Prostate gland (tissue), 2 donors: ENCODE data around the gene NUFIP1.

Source experiments
- POLR2A ChIP-seq: fragments of 450-650 bp; IDR thresholded peaks from one replicate; pipeline ENCODE4 v1.6.1; 2016; ENCODE audit warnings: antibody characterized with exemption, mild to moderate bottlenecking
- POLR2AphosphoS5 ChIP-seq: sonication (generic); formaldehyde crosslinking; IDR thresholded peaks from one replicate; pipeline ENCODE4 v1.6.1; 2017; ENCODE audit warnings: antibody characterized with exemption
- TF ChIP-seq, protein P1 (sequence below), 4 experiments: fragments of 200-600 bp in 2 of 4; fragments of 450-650 bp in 2 of 4; sonication (generic) in 2 of 4; IDR thresholded peaks; 1 replicate in 3 of 4; 2 replicates in 1 of 4; pipeline ENCODE4 v1.5.1; 2016 to 2019; ENCODE audit warnings: antibody characterized with exemption in 4 of 4, mild to moderate bottlenecking in 2 of 4, moderate library complexity in 2 of 4

DNA sequence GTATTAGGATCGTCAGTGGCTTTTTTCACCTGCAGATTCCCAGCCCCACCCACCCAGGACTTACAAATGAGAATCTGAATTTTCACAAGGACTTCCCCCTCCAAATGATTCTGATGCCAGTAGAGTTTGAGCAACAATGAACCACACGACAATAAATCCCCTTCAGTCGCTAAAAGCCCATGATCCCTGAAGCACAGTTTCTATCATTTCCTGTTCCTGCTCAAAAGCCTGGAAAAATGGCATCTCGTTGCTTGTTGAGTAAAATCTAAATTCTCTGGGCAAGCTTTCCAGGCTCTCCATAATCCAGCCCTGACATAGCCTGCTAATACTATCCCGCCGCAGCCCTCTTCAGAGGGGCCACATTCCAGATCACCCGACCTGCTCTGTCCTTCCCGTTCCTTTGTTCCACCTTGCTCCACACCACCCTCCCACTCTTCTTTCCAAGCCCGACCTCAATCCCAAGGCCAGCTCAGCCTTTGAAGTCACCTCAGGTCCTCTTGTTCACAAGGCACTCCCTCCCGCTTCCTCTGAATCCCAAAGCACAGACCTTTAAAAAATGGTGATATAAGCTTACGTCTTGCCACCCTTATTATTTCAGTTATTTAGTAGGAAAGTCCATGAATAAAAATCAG, 67.9 kb downstream of the NUFIP1 start:
- TF ChIP-seq, protein P1, sequence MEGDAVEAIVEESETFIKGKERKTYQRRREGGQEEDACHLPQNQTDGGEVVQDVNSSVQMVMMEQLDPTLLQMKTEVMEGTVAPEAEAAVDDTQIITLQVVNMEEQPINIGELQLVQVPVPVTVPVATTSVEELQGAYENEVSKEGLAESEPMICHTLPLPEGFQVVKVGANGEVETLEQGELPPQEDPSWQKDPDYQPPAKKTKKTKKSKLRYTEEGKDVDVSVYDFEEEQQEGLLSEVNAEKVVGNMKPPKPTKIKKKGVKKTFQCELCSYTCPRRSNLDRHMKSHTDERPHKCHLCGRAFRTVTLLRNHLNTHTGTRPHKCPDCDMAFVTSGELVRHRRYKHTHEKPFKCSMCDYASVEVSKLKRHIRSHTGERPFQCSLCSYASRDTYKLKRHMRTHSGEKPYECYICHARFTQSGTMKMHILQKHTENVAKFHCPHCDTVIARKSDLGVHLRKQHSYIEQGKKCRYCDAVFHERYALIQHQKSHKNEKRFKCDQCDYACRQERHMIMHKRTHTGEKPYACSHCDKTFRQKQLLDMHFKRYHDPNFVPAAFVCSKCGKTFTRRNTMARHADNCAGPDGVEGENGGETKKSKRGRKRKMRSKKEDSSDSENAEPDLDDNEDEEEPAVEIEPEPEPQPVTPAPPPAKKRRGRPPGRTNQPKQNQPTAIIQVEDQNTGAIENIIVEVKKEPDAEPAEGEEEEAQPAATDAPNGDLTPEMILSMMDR (IDR thresholded peaks at IDR 0.05), result no peak
- TF ChIP-seq POLR2A (no peak), POLR2AphosphoS5 (peak; percentile 6)
